ENCODE results near the gene STAM.

Gene STAM

GRCh38 chr10:17662193-17663138 is 18.5 kb downstream of the STAM start:
- H3K27me3 ChIP-seq (ENCODE audit: insufficient read depth, low read length, poor library complexity) = no peaks in the 10 kb centered on the region

GRCh38 chr10:17663450-17663849 is 19.5 kb downstream of the STAM start:
- H3K9ac ChIP-seq (ENCODE audit: low read length) = no peak overlapping the region
- no peak overlapping the region for H2AK5ac ChIP-seq (ENCODE audit: low read length)
- H3K79me2 ChIP-seq (ENCODE audit: control insufficient read depth, insufficient read depth, low read length) = peaks cover 9% of the 10 kb centered on the region
- H3K23ac ChIP-seq (ENCODE audit: low read length) = no peak overlapping the region
- H3K27ac ChIP-seq (ENCODE audit: low read depth, low read length) = no peak overlapping the region
- no peaks in the 10 kb centered on the region for H3K4me1 ChIP-seq (ENCODE audit: control insufficient read depth, low read depth, low read length)
- no peak for DNase-seq
- H3K18ac ChIP-seq (ENCODE audit: low read length) = no peak overlapping the region
- no peaks in the 10 kb centered on the region for H3K36me3 ChIP-seq (ENCODE audit: control insufficient read depth, insufficient read depth, low read length)
- H2BK120ac ChIP-seq (ENCODE audit: low read depth, low read length) = no peak overlapping the region
- H3K4ac ChIP-seq (ENCODE audit: low read depth, low read length) = no peak overlapping the region
- H3K27me3 ChIP-seq (ENCODE audit: insufficient read depth, low read length, poor library complexity) = no peaks in the 10 kb centered on the region
- no CpG with 5 or more reads among the region's 1 CpG for WGBS (ENCODE audit: extremely low coverage, insufficient coverage, low lambda C conversion rate)
- no peak overlapping the region for H3K56ac ChIP-seq (ENCODE audit: low read length)
- no peak overlapping the region for H3K4me3 ChIP-seq (ENCODE audit: low read length)
- H4K5ac ChIP-seq (ENCODE audit: low read length) = no peak overlapping the region
- no peak overlapping the region for H2BK5ac ChIP-seq (ENCODE audit: low read length)
- H3K4me2 ChIP-seq (ENCODE audit: low read length) = no peak overlapping the region
- no peak overlapping the region for H2BK15ac ChIP-seq (replicated peaks; ENCODE audit: low read depth)
- H3K79me1 ChIP-seq (ENCODE audit: low read length) = peaks cover 3% of the 10 kb centered on the region
- no peak overlapping the region for H4K8ac ChIP-seq (ENCODE audit: low read depth, low read length)

More at GRCh38 chr10:17662193-17663138, 18.5 kb downstream of the STAM start:
- DNase-seq = no peak
- Histone ChIP-seq H3K27ac (ENCODE audit: low read depth, low read length) (no peak overlapping the region), H3K9ac (ENCODE audit: low read length) (no peak overlapping the region), H3K4me1 (ENCODE audit: control insufficient read depth, low read depth, low read length) (no peaks in the 10 kb centered on the region), H3K4ac (ENCODE audit: low read depth, low read length) (no peak overlapping the region), H3K4me2 (ENCODE audit: low read length) (no peak overlapping the region), H2BK120ac (ENCODE audit: low read depth, low read length) (no peak overlapping the region), H3K36me3 (ENCODE audit: control insufficient read depth, insufficient read depth, low read length) (no peaks in the 10 kb centered on the region), H4K5ac (ENCODE audit: low read length) (no peak overlapping the region), H2AK5ac (ENCODE audit: low read length) (no peak overlapping the region), H3K79me2 (ENCODE audit: control insufficient read depth, insufficient read depth, low read length) (peaks cover 9% of the 10 kb centered on the region), H4K8ac (ENCODE audit: low read depth, low read length) (no peak overlapping the region), H2BK15ac (replicated peaks; ENCODE audit: low read depth) (no peak overlapping the region), H3K56ac (ENCODE audit: low read length) (no peak overlapping the region), H3K4me3 (ENCODE audit: low read length) (no peak overlapping the region), H3K23ac (ENCODE audit: low read length) (no peak overlapping the region), H3K79me1 (ENCODE audit: low read length) (peaks cover 3% of the 10 kb centered on the region), H2BK5ac (ENCODE audit: low read length) (no peak overlapping the region), H3K18ac (ENCODE audit: low read length) (no peak overlapping the region)
- no CpG with 5 or more reads among the region's 2 CpGs for WGBS (ENCODE audit: extremely low coverage, insufficient coverage, low lambda C conversion rate)

- H3K4me2 ChIP-seq (ENCODE audit: low read length) = no peak overlapping the region
- WGBS (ENCODE audit: extremely low coverage, insufficient coverage, low lambda C conversion rate) = 100% methylated on average over 2 of the region's 4 CpGs
- H3K4me1 ChIP-seq (ENCODE audit: control insufficient read depth, low read depth, low read length) = no peaks in the 10 kb centered on the region
Measured at GRCh38 chr10:17665747-17666146, 21.8 kb downstream of the STAM start.

GRCh38 chr10:17668435-17669184 is 24.7 kb downstream of the STAM start:
- Histone ChIP-seq H3K27me3 (ENCODE audit: insufficient read depth, low read length, poor library complexity) (no peaks in the 10 kb centered on the region), H2BK5ac (ENCODE audit: low read length) (no peak overlapping the region), H3K9ac (ENCODE audit: low read length) (no peak overlapping the region), H3K27ac (ENCODE audit: low read depth, low read length) (no peak overlapping the region), H4K5ac (ENCODE audit: low read length) (no peak overlapping the region), H3K56ac (ENCODE audit: low read length) (no peak overlapping the region), H4K8ac (ENCODE audit: low read depth, low read length) (no peak overlapping the region), H3K79me1 (ENCODE audit: low read length) (no peaks in the 10 kb centered on the region), H3K4me1 (ENCODE audit: control insufficient read depth, low read depth, low read length) (peaks cover 4% of the 10 kb centered on the region), H2BK15ac (replicated peaks; ENCODE audit: low read depth) (no peak overlapping the region), H3K18ac (ENCODE audit: low read length) (no peak overlapping the region), H3K36me3 (ENCODE audit: control insufficient read depth, insufficient read depth, low read length) (no peaks in the 10 kb centered on the region), H3K4ac (ENCODE audit: low read depth, low read length) (no peak overlapping the region), H3K23ac (ENCODE audit: low read length) (no peak overlapping the region), H3K79me2 (ENCODE audit: control insufficient read depth, insufficient read depth, low read length) (peaks cover 7% of the 10 kb centered on the region), H2BK120ac (ENCODE audit: low read depth, low read length) (no peak overlapping the region), H3K4me2 (ENCODE audit: low read length) (no peak overlapping the region), H2AK5ac (ENCODE audit: low read length) (no peak overlapping the region), H3K4me3 (ENCODE audit: low read length) (no peak overlapping the region)
- no CpG with 5 or more reads among the region's 6 CpGs for WGBS (ENCODE audit: extremely low coverage, insufficient coverage, low lambda C conversion rate)
- no peak for DNase-seq

More at GRCh38 chr10:17665747-17666146, 21.8 kb downstream of the STAM start:
- peaks cover 4% of the 10 kb centered on the region for H3K79me2 ChIP-seq (ENCODE audit: control insufficient read depth, insufficient read depth, low read length)
- no peak overlapping the region for H4K5ac ChIP-seq (ENCODE audit: low read length)
- H2BK5ac ChIP-seq (ENCODE audit: low read length) = no peak overlapping the region
- H2BK15ac ChIP-seq (replicated peaks; ENCODE audit: low read depth) = no peak overlapping the region
- H2AK5ac ChIP-seq (ENCODE audit: low read length) = no peak overlapping the region
- H4K8ac ChIP-seq (ENCODE audit: low read depth, low read length) = no peak overlapping the region
- no peak overlapping the region for H3K4ac ChIP-seq (ENCODE audit: low read depth, low read length)
- H3K56ac ChIP-seq (ENCODE audit: low read length) = no peak overlapping the region
- no peak overlapping the region for H3K27ac ChIP-seq (ENCODE audit: low read depth, low read length)
- no peaks in the 10 kb centered on the region for H3K27me3 ChIP-seq (ENCODE audit: insufficient read depth, low read length, poor library complexity)
- H3K36me3 ChIP-seq (ENCODE audit: control insufficient read depth, insufficient read depth, low read length) = no peaks in the 10 kb centered on the region
- H3K4me3 ChIP-seq (ENCODE audit: low read length) = no peak overlapping the region
- no peak overlapping the region for H3K9ac ChIP-seq (ENCODE audit: low read length)
- H2BK120ac ChIP-seq (ENCODE audit: low read depth, low read length) = no peak overlapping the region
- no peak overlapping the region for H3K23ac ChIP-seq (ENCODE audit: low read length)
- DNase-seq = peak; percentile 45
- no peak overlapping the region for H3K18ac ChIP-seq (ENCODE audit: low read length)
- peaks cover 1% of the 10 kb centered on the region for H3K79me1 ChIP-seq (ENCODE audit: low read length)

- Histone ChIP-seq H3K79me1 (ENCODE audit: low read length) (peaks cover 2% of the 10 kb centered on the region), H2AK5ac (ENCODE audit: low read length) (no peak overlapping the region), H2BK5ac (ENCODE audit: low read length) (no peak overlapping the region), H3K9ac (ENCODE audit: low read length) (no peak overlapping the region), H3K18ac (ENCODE audit: low read length) (no peak overlapping the region), H3K4me1 (ENCODE audit: control insufficient read depth, low read depth, low read length) (peaks cover 8% of the 10 kb centered on the region), H3K56ac (ENCODE audit: low read length) (no peak overlapping the region), H3K27ac (ENCODE audit: low read depth, low read length) (no peak overlapping the region), H3K23ac (ENCODE audit: low read length) (no peak overlapping the region), H3K79me2 (ENCODE audit: control insufficient read depth, insufficient read depth, low read length) (peaks cover 7% of the 10 kb centered on the region), H3K27me3 (ENCODE audit: insufficient read depth, low read length, poor library complexity) (no peaks in the 10 kb centered on the region), H2BK120ac (ENCODE audit: low read depth, low read length) (no peak overlapping the region), H4K8ac (ENCODE audit: low read depth, low read length) (no peak overlapping the region), H4K5ac (ENCODE audit: low read length) (no peak overlapping the region), H3K4ac (ENCODE audit: low read depth, low read length) (peak overlapping the region; percentile 4), H3K4me2 (ENCODE audit: low read length) (no peak overlapping the region), H2BK15ac (replicated peaks; ENCODE audit: low read depth) (no peak overlapping the region), H3K4me3 (ENCODE audit: low read length) (no peak overlapping the region), H3K36me3 (ENCODE audit: control insufficient read depth, insufficient read depth, low read length) (no peaks in the 10 kb centered on the region)
- DNase-seq = no peak
- WGBS (ENCODE audit: extremely low coverage, insufficient coverage, low lambda C conversion rate) = no CpG with 5 or more reads among the region's 11 CpGs
Measured at GRCh38 chr10:17669185-17669872, 25.4 kb downstream of the STAM start.

Measured in mesendoderm (in vitro differentiated cells).